IMR-90 (cell line): ENCODE measurements around the gene VTN. TPM values are rescaled to one million over a fixed set of nuclear protein-coding genes. Genes with fewer than 3 reads are reported as not detected.

Experiments
- ATAC-seq: fragments of 200-7000 bp; cut with Tn5 transposase; 2 replicates; pipeline ENCODE4 v1.9.1; 2020; ENCODE audit warnings: low read depth, mild to moderate bottlenecking, moderate library complexity
- BruUV-seq: library from RNA; stranded (reverse); fragments of 400-500 nt; replicated peaks from 2 replicates; lab custom pipeline; 2021; lab: Mats Ljungman, UMichigan
- CTCF ChIA-PET: fragments of 300-600 bp; formaldehyde crosslinking; extraction: SDS; loops from one replicate; lab custom pipeline; 2021; ENCODE audit warnings: antibody characterized with exemption; lab: Yijun Ruan, JAX
- POLR2A ChIA-PET: fragments of 300-600 bp; sonication (Branson Sonifier 250); formaldehyde crosslinking; loops from one replicate; lab custom pipeline; 2022; ENCODE audit warnings: antibody characterized with exemption; ENCODE audit not compliant: unreplicated experiment; lab: Charles Lee
- DNase-seq: peaks from one replicate; pipeline ENCODE4 v3.0.0; 2013
- H2AFZ ChIP-seq: replicated peaks from 2 replicates; pipeline ENCODE3; 2013; ENCODE audit warnings: low read length, mild to moderate bottlenecking; ENCODE audit not compliant: poor library complexity
- H2AK5ac ChIP-seq: 2 replicates; pipeline ENCODE4 v1.6.1; 2013; ENCODE audit warnings: low read depth, low read length, inconsistent platforms
- H2AK9ac ChIP-seq: replicated peaks from 2 replicates; pipeline ENCODE3; 2013; ENCODE audit warnings: mild to moderate bottlenecking, low read depth, low read length, moderate library complexity; ENCODE audit not compliant: poor library complexity
- H2BK120ac ChIP-seq: 2 replicates; pipeline ENCODE4 v1.6.1; 2013; ENCODE audit warnings: low read depth, low read length, inconsistent platforms
- H2BK15ac ChIP-seq: 3 replicates; pipeline ENCODE4 v1.6.1; 2013; ENCODE audit warnings: low read depth, low read length, inconsistent platforms
- H2BK20ac ChIP-seq: 2 replicates; pipeline ENCODE4 v1.6.1; 2013; ENCODE audit warnings: low read depth, mild to moderate bottlenecking, inconsistent platforms, low read length, moderate library complexity
- H2BK5ac ChIP-seq: 2 replicates; pipeline ENCODE4 v1.6.1; 2013; ENCODE audit warnings: mild to moderate bottlenecking, low read depth, low read length, inconsistent platforms; ENCODE audit not compliant: poor library complexity, severe bottlenecking
- H3K14ac ChIP-seq: replicated peaks from 2 replicates; pipeline ENCODE4 v1.6.1; 2013; ENCODE audit warnings: low read depth, low read length, inconsistent platforms
- H3K18ac ChIP-seq: 2 replicates; pipeline ENCODE4 v1.6.1; 2013; ENCODE audit warnings: low read depth, low read length, control low read depth
- H3K23ac ChIP-seq: 2 replicates; pipeline ENCODE4 v1.6.1; 2013; ENCODE audit warnings: low read depth, low read length, inconsistent platforms
- H3K27ac ChIP-seq: 2 replicates; pipeline ENCODE4 v1.5.1; 2013; ENCODE audit warnings: mild to moderate bottlenecking, control low read depth, low read length; ENCODE audit not compliant: insufficient read depth
- H3K27me3 ChIP-seq: 2 replicates; pipeline ENCODE4 v1.6.1; 2013; ENCODE audit warnings: low read length; ENCODE audit not compliant: control insufficient read depth, insufficient read depth
- H3K36me3 ChIP-seq: 2 replicates; pipeline ENCODE4 v1.6.1; 2013; ENCODE audit warnings: low read length, mixed read lengths; ENCODE audit not compliant: control insufficient read depth, insufficient read depth
- H3K4ac ChIP-seq: 2 replicates; pipeline ENCODE4 v1.6.1; 2013; ENCODE audit warnings: low read depth, low read length, inconsistent platforms
- H3K4me1 ChIP-seq: 2 replicates; pipeline ENCODE4 v1.6.1; 2013; ENCODE audit warnings: low read length, mixed read lengths; ENCODE audit not compliant: control insufficient read depth, insufficient read depth
- H3K4me2 ChIP-seq: 2 replicates; pipeline ENCODE4 v1.6.1; 2013; ENCODE audit warnings: low read depth, mild to moderate bottlenecking, control low read depth, low read length, moderate library complexity
- H3K4me3 ChIP-seq: 2 replicates; pipeline ENCODE4 v1.5.1; 2013; ENCODE audit warnings: low read depth, mild to moderate bottlenecking, control low read depth, low read length, moderate library complexity; ENCODE audit not compliant: insufficient read depth
- H3K56ac ChIP-seq: 2 replicates; pipeline ENCODE4 v1.6.1; 2013; ENCODE audit warnings: low read length, inconsistent platforms; ENCODE audit not compliant: insufficient read depth; ENCODE audit errors: extremely low read depth
- H3K79me1 ChIP-seq, 2 experiments: 2 replicates each; pipeline ENCODE4 v1.6.1; 2013; ENCODE audit warnings: low read length in 2 of 2, inconsistent platforms in 1 of 2, low read depth in 1 of 2
- H3K9ac ChIP-seq: 2 replicates; pipeline ENCODE4 v1.6.1; 2013; ENCODE audit warnings: low read depth, low read length, control low read depth
- H3K9me1 ChIP-seq: 2 replicates; pipeline ENCODE4 v1.6.1; 2013; ENCODE audit warnings: low read length, inconsistent platforms; ENCODE audit not compliant: insufficient read depth
- H3K9me3 ChIP-seq: 2 replicates; pipeline ENCODE4 v1.6.1; 2013; ENCODE audit warnings: low read length; ENCODE audit not compliant: control insufficient read depth, insufficient read depth
- H4K20me1 ChIP-seq: 2 replicates; pipeline ENCODE4 v1.6.1; 2013; ENCODE audit warnings: low read length, inconsistent platforms; ENCODE audit not compliant: insufficient read depth
- H4K5ac ChIP-seq: 2 replicates; pipeline ENCODE4 v1.6.1; 2013; ENCODE audit warnings: mild to moderate bottlenecking, low read depth, low read length, control low read depth
- H4K8ac ChIP-seq, 2 experiments: 2 replicates each; pipeline ENCODE4 v1.6.1; 2013; ENCODE audit warnings: low read depth in 2 of 2, low read length in 2 of 2, control low read depth in 1 of 2, inconsistent platforms in 1 of 2
- H4K91ac ChIP-seq: 2 replicates; pipeline ENCODE4 v1.6.1; 2013; ENCODE audit warnings: low read depth, low read length, inconsistent platforms; ENCODE audit not compliant: insufficient read depth
- BHLHE40 ChIP-seq: fragments of 150-350 bp; IDR thresholded peaks from 2 replicates; pipeline ENCODE4 v1.6.1; 2016; ENCODE audit warnings: mild to moderate bottlenecking, low read depth, low read length
- CEBPB ChIP-seq: IDR thresholded peaks from 2 replicates; pipeline ENCODE4 v1.6.1; 2012; ENCODE audit warnings: low read depth, low read length, improper control_type of control experiment
- CHD1 ChIP-seq: IDR thresholded peaks from 2 replicates; pipeline ENCODE4 v1.6.1; 2012; ENCODE audit warnings: low read depth, low read length, improper control_type of control experiment
- ELK1 ChIP-seq: fragments of 150-350 bp; IDR thresholded peaks from 2 replicates; pipeline ENCODE4 v1.6.1; 2016; ENCODE audit warnings: low read depth, mild to moderate bottlenecking, low read length, moderate library complexity, borderline replicate concordance
- MAFK ChIP-seq: IDR thresholded peaks from 2 replicates; pipeline ENCODE4 v1.6.1; 2012; ENCODE audit warnings: low read depth, low read length, improper control_type of control experiment
- MAZ ChIP-seq: IDR thresholded peaks from 2 replicates; pipeline ENCODE4 v1.6.1; 2012; ENCODE audit warnings: low read depth, mild to moderate bottlenecking, low read length, improper control_type of control experiment, moderate library complexity, borderline replicate concordance
- MXI1 ChIP-seq: IDR thresholded peaks from 2 replicates; pipeline ENCODE4 v1.6.1; 2012; ENCODE audit warnings: low read depth, mild to moderate bottlenecking, low read length, moderate library complexity, borderline replicate concordance
- NFE2L2 ChIP-seq: fragments of 150-350 bp; IDR thresholded peaks from 2 replicates; pipeline ENCODE4 v1.6.1; 2016; ENCODE audit warnings: low read depth, mild to moderate bottlenecking, low read length
- POLR2A ChIP-seq: IDR thresholded peaks from 2 replicates; pipeline ENCODE4 v1.6.1; 2012; ENCODE audit warnings: mild to moderate bottlenecking, low read depth, low read length
- RAD21 ChIP-seq: IDR thresholded peaks from 2 replicates; pipeline ENCODE4 v1.6.1; 2012; ENCODE audit warnings: low read length, improper control_type of control experiment
- RFX5 ChIP-seq: IDR thresholded peaks from 2 replicates; pipeline ENCODE4 v1.8.0; 2012; ENCODE audit warnings: low read depth, mild to moderate bottlenecking, low read length, moderate library complexity
- SMC3 ChIP-seq: fragments of 150-350 bp; IDR thresholded peaks from 2 replicates; pipeline ENCODE4 v1.6.1; 2016; ENCODE audit warnings: low read depth, mild to moderate bottlenecking, antibody characterized with exemption, low read length, moderate library complexity
- WGBS, 2 experiments: methylation state at CpG; one replicate each; pipeline versions ENCODE4 v1.1.5 to v1.1.7; 2013; ENCODE audit warnings: missing lambda C conversion rate in 2 of 2; ENCODE audit not compliant: insufficient read length in 1 of 2; ENCODE audit errors: extremely low coverage in 2 of 2; 5-methylcytosine and 5-hydroxymethylcytosine counted together
- dilution Hi-C: fragments of 300-500 bp; cut with HindIII; formaldehyde crosslinking; loops from one replicate; pipeline ENCODE4 v1.14.3; 2018; ENCODE audit warnings: low sequenced_read_pairs; ENCODE audit not compliant: unreplicated experiment
- in situ Hi-C: fragments of 300-500 bp; cut with MboI; formaldehyde crosslinking; loops from 3 replicates; pipeline ENCODE4 v1.14.3; 2019; ENCODE audit warnings: low sequenced_read_pairs, inconsistent platforms, mixed read lengths
- intact Hi-C: fragments of 100-400 bp; cut with micrococcal nuclease; formaldehyde crosslinking; loops from 2 replicates; pipeline ENCODE4 v1.10.0; 2022
- polyA plus RNA-seq, 3 experiments: library from polyadenylated mRNA; depleted of rRNA; stranded (reverse); fragments of >200 nt; gene quantifications; 2 replicates each; pipeline ENCODE4 v1.2.3, GENCODE V29; 2012; ENCODE audit warnings: low replicate concordance in 1 of 3
- total RNA-seq: library from RNA; depleted of rRNA; stranded (reverse); fragments of >200 nt; gene quantifications from 2 replicates; pipeline ENCODE4 v1.2.3, GENCODE V29; 2012

VTN gene
- total and polyA plus RNA-seq, 2 of the 4 experiments (the other 2 are of a cell fraction): 0.18 to 1.0 TPM

DNA sequence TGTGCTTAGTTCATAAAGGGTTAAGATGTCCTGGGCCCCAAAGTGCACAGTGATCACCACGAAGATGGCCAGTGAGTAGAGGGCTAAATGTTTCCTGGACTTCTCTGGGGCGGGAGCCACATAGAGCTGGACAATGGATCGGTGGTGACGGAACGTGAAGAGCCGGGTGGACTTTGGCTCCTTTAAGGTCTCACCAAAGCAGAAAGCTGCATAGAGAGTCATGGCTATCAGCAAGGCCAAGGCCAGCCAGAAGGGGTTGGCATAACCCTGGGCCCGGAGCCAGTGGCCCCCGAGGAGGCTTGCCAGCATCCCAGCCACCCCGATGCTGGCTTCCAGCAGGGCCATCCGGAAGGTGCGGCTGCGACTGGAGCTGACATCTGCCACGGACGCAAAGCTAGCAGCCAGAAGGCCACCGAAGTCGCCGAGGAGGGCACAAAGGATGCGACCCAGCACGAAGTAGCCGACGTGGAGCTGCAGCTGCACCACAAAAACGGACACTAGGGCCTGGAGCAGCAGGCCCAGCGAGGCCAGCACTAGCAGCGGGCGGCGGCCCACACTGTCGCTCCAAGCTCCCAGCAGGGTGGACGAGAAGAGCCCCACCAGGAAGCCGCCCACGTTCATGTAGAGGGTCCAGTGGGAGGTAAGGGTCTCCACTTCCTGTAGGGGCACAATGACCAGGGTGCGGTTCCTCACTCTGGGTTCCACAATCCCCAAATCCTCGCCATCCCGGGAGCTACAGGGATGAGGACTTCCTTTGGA lies 34.9 kb upstream of the VTN start:
- peak overlapping the region; percentile 39; the same call in 1 of the 2 replicates for H3K4ac ChIP-seq
- H3K4me3 ChIP-seq: peak overlapping the region; percentile 66
- H3K27ac ChIP-seq: no peak overlapping the region
- CTCF ChIA-PET: interaction anchor here (0.7 kb wide), 1 partner anchor 712 kb away, joined by 5 read pairs; no protein-coding TSS in a partner anchor
- in situ Hi-C loops: no loop called here
- dilution Hi-C loops: no loop called here
- H3K79me1 ChIP-seq: no peaks in the 10 kb centered on the region
- H4K91ac ChIP-seq: no peak overlapping the region
- peak; percentile 4; the same call in 1 of the 2 replicates for ATAC-seq
- H3K9me1 ChIP-seq: peaks cover 12% of the 10 kb centered on the region
- H2BK120ac ChIP-seq: no peak overlapping the region
- 0 out of 2 replicates have a peak, but pooled peaks cover 2% of the 10 kb centered on the region for H3K27me3 ChIP-seq
- H3K4me1 ChIP-seq: peaks cover 3% of the 10 kb centered on the region
- H3K23ac ChIP-seq: 0 out of 2 replicates have a peak overlapping the region, but pooled peaks have one; percentile 78
- no peak overlapping the region for H2BK5ac ChIP-seq
- H2BK20ac ChIP-seq: no peak overlapping the region
- no peaks in the 10 kb centered on the region for H4K20me1 ChIP-seq
- TF ChIP-seq ELK1 (no peak), BHLHE40 (no peak), RFX5 (no peak), CHD1 (no peak), SMC3 (no peak), RAD21 (no peak), POLR2A (no peak), CEBPB (no peak), MAFK (no peak), MAZ (no peak), NFE2L2 (no peak), MXI1 (no peak)
- no peak for DNase-seq
- H3K14ac ChIP-seq: peak overlapping the region; percentile 58
- H3K18ac ChIP-seq: no peak overlapping the region
- H2AK9ac ChIP-seq: peak overlapping the region; percentile 88
- peaks cover 4% of the 10 kb centered on the region for H3K36me3 ChIP-seq
- peak overlapping the region; percentile 22 for H3K9ac ChIP-seq
- no TSS peak for BruUV-seq
- no peak overlapping the region for H3K56ac ChIP-seq
- no peak overlapping the region for H2BK15ac ChIP-seq
- H2AK5ac ChIP-seq: no peak overlapping the region
- H4K5ac ChIP-seq: no peak overlapping the region; the same call in 1 of the 2 replicates
- peak overlapping the region; percentile 83 for H3K4me2 ChIP-seq
- H4K8ac ChIP-seq: peak overlapping the region; percentile 60 to 68; a peak in 2 of 4 replicates
- POLR2A ChIA-PET: no interaction called here
- peak overlapping the region; percentile 99 for H2AFZ ChIP-seq
- 60% methylated on average over 19 of the region's 33 CpGs; no CpG with 5 or more reads in 1 of the 2 experiments for WGBS, 2 experiments
- no peaks in the 10 kb centered on the region for H3K9me3 ChIP-seq
- intact Hi-C loops: loop anchor here (10.0 kb wide), 1 partner anchor 140 kb away; no protein-coding TSS in a partner anchor
